Islet precursor cell (in vitro differentiated cells): Measurements from ENCODE around the gene SYT6.
"Not testable (repeated sequence)": the region's sequence is repeated elsewhere in the genome, so short reads cannot be mapped to it uniquely, and the experiment has no call there.

ENCODE experiments used
- DNase-seq: peaks from one replicate; pipeline ENCODE4 v3.0.0-alpha.2; 2018

SYT6 gene

DNA sequence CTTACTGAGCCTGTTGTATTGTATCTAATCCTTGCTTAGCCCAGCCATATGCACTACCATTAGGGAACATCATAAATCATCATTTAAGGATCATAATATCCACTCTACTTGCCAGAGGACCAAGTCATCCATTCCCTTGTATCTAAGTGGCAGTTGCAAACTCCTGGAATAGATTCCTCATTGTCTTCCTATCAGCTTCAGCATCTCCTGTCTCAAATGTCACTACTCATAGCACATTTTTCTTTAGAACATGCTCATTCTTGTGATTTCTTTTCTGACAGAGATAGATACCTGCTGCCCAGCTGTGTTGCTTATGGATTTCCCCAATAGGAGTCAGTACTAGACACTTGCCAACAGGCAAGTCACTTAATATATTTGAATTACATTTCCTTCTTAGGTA, 90.1 kb downstream of the SYT6 start:
- DNase-seq = no peak

DNA sequence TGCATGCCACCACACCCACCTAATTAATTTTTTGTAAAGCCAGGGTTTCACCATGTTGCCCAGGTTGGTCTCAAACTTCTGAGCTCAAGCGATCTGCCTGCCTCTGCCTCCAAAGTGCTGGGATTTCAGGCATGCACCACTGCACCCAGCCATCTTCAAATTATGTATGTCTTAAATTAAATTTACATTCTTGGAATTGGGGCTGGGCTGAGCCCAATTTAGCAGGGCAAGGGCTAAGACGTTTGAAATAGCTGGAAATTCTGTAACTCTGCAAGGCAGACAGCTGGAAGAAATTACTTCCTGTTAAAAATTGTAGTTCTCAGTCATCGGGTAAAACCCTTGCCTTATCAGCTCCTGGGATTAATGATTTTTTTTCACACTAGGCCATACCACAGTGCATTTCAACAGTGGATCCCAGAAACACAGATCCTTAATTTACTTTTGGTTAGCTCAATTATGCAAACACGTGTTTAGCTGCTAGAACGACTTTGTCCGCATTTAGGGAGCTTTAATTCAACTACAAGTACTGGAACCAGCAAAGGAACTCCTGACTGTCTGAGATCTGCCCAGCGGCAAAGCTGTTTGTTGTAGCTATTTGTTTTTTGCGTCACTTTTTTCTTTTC, 91.1 kb downstream of the SYT6 start:
- no peak for DNase-seq

DNA sequence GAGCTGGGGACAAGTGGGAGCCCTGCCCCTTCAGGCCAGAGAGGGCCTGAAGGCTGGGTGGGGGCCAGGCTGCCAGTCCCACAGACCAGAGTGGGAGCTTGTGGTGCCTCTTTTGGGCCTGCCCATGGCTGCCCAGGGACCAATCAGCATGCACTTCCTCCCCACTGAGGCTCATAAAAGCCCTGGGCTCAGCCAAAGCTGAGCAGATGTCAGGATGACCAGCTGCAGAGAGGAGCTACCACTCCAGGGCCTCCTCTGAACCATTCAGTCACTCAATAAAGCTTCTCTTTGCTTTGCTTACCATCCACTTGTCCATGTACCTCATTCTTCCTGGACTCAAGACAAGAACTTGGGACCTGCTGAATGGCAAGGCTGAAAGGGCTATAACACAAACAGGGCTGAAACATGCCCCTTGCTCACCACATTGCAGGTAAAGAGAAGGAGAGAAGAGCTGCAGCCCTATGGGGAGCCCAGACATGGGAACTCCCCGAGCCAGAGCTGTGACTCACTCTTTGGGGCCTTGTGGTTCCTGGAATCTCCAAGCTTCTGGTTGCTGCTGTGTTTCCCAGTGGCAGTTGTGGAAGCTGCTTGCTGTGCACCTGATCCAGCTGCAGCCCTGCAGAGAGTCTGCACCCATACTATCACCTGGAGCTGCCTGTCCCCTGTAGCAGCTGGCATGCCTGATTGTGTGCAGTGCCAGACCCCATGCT, 92.4 kb downstream of the SYT6 start:
- no peak for DNase-seq

DNA sequence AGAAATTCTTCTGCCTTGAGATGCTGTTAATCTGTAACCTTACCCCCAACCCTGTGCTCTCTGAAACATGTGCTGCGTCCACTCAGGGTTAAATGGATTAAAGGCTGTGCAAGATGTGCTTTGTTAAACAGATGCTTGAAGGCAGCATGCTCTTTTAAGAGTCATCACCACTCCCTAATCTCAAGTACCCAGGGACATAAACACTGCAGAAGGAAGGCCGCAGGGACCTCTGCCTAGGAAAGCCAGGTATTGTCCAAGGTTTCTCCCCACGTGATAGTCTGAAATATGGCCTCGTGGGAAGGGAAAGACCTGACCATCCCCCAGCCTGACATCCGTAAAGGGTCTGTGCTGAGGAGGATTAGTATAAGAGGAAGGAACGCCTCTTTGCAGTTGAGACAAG, 95.4 kb downstream of the SYT6 start:
- not testable (repeated sequence) for DNase-seq

DNA sequence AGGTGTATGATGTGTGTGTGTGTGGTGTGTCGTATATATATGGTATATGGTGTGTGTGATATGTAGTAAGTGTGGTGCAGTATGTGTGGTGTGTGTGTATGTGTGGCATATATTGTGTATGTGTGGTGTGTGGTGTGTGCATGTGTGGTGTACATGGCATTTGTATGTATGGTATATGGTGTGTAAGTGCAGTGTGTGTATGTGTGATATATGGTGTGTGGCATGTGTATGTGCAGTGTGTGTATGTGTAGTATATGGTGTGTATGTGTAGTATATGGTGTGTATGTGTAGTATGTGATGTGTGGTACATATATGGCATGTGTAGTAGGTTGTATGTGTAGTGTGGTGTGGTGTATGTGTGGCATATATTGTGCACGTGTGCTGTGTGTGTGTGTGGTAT, 99.5 kb downstream of the SYT6 start:
- no peak for DNase-seq

DNA sequence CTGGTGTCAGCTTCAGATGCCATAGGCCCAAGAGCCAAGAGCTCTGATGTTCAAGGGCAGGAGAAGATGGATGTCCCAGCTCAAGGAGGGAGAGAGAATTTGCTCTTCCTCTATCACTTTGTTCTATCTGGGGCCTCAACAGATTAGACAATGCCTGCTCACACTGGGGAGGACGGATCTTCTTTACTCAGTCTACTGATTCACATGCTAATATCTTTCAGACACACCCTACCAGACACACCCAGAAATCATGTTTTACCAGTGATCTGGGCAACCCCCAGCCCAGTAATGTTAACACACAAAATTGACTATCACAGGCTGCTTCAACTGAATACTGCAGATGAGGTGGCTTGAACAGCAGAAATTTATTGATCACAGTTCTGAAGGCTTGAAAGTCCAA, 105.4 kb downstream of the SYT6 start:
- no peak for DNase-seq

DNA sequence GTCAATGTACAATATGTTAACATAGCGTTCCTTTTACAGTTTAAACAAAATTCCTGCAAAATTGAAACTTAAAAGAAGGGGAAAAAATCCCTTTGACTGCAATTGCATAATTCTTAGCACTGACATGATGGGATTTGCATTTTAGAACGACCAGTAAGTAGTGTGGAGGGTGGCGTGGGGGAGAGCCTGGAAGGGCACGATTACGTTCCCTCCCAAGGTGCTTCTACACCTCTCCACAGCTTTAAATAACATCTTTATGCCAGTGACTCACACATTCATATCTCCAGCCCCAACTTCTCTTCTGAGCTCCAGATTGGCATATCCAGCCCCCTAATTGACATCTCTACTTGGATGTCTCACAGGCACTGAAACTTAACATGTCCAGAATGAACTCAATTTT, 110.1 kb downstream of the SYT6 start:
- DNase-seq = no peak

DNA sequence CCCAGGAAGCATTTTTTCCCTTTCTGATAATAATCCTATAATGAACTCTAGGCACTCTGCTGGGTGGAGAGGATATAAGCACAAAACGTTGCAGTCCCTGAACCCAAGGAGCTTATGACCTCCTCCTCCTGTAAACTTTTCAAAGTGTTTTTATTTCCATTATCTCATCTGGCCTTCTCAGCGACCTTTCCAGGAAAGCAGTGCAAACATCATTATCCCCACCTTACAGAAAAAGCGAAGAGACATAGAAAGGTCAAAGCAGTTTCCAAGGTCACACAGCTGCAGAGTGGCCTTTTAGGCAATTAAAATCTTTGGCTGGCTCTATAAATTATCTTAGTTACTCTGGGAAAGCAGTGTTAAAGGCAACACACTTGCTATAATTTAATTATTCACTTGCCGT, 110.6 kb downstream of the SYT6 start:
- no peak for DNase-seq

DNA sequence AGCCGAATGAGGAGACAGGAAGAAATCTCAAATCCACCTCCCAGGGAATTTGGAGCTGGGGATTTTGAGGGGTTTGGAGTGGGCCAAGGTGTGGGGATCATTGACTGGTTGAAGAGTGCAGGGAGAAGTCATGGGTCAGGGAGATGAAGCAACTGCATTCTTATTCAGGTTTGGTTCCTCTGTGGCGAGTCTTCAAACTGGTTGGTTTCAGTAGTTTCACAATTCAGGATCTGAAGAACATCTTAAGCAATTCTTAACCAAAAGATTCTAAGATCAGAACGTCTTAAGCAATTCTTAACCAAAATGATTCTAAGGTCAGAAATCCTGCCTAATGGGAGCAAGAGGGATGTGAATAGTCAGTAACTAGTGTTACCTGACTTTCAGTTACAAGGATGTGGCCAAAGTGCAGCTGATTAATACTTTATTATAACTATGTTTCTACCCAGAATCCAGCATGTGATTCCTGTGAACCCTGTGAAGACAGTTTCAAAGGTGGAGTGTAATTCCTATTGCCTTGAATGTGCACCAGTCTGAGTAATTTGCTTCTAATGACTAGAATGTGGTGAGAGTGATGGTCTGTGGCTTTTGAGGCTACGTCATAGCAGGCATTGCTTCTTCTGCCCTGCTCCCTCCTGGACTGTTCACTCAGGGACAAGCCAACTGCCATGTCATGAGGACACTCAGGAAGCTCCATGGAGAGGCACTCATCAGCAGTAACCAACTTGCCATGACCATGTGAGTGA, 113.2 kb downstream of the SYT6 start:
- no peak for DNase-seq
